Activated CD4-positive, CD25-positive, alpha-beta regulatory T cell (primary cell): ENCODE results near the gene DNAH10.

Experiments used
- DNase-seq, 4 experiments: peaks; one replicate each; lab custom pipeline; 2025; lab: John Stamatoyannopoulos, UW

Gene DNAH10

GRCh38 chr12:123761841-123762714 lies at the start of gene DNAH10:
DNAH10 (plus strand) TSS chr12:123762301; CDS start chr12:123762337, 36 bp downstream.
- peak in 2 of 4 experiments; percentile 9 to 12 for DNase-seq

GRCh38 chr12:123712780-123713319 lies 49.3 kb upstream of the DNAH10 start:
- no peak for DNase-seq

GRCh38 chr12:123713398-123713797 lies 48.7 kb upstream of the DNAH10 start:
- DNase-seq, result no peak

- DNase-seq, result no peak
Observed at GRCh38 chr12:123713823-123714585, 48.1 kb upstream of the DNAH10 start.

GRCh38 chr12:123715195-123715594 lies 46.9 kb upstream of the DNAH10 start:
- DNase-seq, result no peak

GRCh38 chr12:123717350-123717749 lies 44.8 kb upstream of the DNAH10 start:
- DNase-seq, result no peak

GRCh38 chr12:123720141-123720814 lies 41.8 kb upstream of the DNAH10 start:
- no peak for DNase-seq

- no peak for DNase-seq
Observed at GRCh38 chr12:123721245-123721644, 40.9 kb upstream of the DNAH10 start.

GRCh38 chr12:123723011-123723410 lies 39.1 kb upstream of the DNAH10 start:
- no peak for DNase-seq

GRCh38 chr12:123723765-123724164 lies 38.3 kb upstream of the DNAH10 start:
- no peak for DNase-seq

GRCh38 chr12:123726244-123726643 lies 35.9 kb upstream of the DNAH10 start:
- no peak for DNase-seq

- DNase-seq, result no peak
Observed at GRCh38 chr12:123726962-123727361, 35.1 kb upstream of the DNAH10 start.

GRCh38 chr12:123727878-123728277 lies 34.2 kb upstream of the DNAH10 start:
- DNase-seq, result no peak

- no peak for DNase-seq
Observed at GRCh38 chr12:123731596-123731995, 30.5 kb upstream of the DNAH10 start.

- no peak for DNase-seq
Observed at GRCh38 chr12:123732251-123732650, 29.9 kb upstream of the DNAH10 start.

- no peak for DNase-seq
Observed at GRCh38 chr12:123733229-123733628, 28.9 kb upstream of the DNAH10 start.

- no peak for DNase-seq
Observed at GRCh38 chr12:123734268-123734667, 27.8 kb upstream of the DNAH10 start.

- DNase-seq, result no peak
Observed at GRCh38 chr12:123741937-123742572, 20.0 kb upstream of the DNAH10 start.

GRCh38 chr12:123743002-123743401 lies 19.1 kb upstream of the DNAH10 start:
- no peak for DNase-seq

GRCh38 chr12:123744836-123745235 lies 17.3 kb upstream of the DNAH10 start:
- no peak for DNase-seq

GRCh38 chr12:123747309-123747708 lies 14.8 kb upstream of the DNAH10 start:
- no peak for DNase-seq

GRCh38 chr12:123748161-123748560 lies 13.9 kb upstream of the DNAH10 start:
- DNase-seq, result no peak
